NT2/D1 (cell line): Measurements from ENCODE around the gene DHX16.

ENCODE experiments used
- SUZ12 ChIP-seq: IDR thresholded peaks from 2 replicates; pipeline ENCODE4 v1.6.1; 2011; ENCODE audit not compliant: insufficient read length, insufficient read depth; ENCODE audit errors: extremely low read depth
- YY1 ChIP-seq: IDR thresholded peaks from 2 replicates; pipeline ENCODE4 v1.6.1; 2011; ENCODE audit not compliant: insufficient read length, insufficient read depth
- ZNF274 ChIP-seq: IDR thresholded peaks from 2 replicates; pipeline ENCODE4 v1.6.1; 2011; ENCODE audit warnings: mild to moderate bottlenecking, low read depth, low read length

- no peak for TF ChIP-seq YY1
- TF ChIP-seq ZNF274: no peak
- TF ChIP-seq SUZ12: no peak
Observed at GRCh38 chr6:30643656-30644055, 29.1 kb downstream of the DHX16 start.
